ENCODE results near the gene ACTN3.
"Not testable (repeated sequence)": the region's sequence is repeated elsewhere in the genome, so short reads cannot be mapped to it uniquely, and the experiment has no call there.

DNA sequence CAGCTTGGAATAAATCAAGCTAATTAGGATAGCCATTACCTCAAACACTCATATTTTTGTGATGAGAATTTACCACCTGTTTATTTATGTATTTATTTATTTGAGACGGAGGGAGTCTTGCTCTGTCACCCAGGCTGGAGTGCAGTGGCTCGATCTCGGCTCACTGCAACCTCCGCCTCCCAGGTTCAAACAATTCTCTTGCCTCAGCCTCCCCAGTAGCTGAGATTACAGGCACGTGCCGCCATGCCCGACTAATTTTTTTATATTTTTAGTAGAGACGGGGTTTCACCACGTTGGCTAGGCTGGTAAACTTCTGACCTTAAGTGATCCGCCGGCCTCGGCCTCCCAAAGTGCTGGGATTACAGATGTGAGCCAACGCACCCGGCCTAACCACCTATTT lies 1.8 kb upstream of the ACTN3 start:
- TF ChIP-seq, protein P1, sequence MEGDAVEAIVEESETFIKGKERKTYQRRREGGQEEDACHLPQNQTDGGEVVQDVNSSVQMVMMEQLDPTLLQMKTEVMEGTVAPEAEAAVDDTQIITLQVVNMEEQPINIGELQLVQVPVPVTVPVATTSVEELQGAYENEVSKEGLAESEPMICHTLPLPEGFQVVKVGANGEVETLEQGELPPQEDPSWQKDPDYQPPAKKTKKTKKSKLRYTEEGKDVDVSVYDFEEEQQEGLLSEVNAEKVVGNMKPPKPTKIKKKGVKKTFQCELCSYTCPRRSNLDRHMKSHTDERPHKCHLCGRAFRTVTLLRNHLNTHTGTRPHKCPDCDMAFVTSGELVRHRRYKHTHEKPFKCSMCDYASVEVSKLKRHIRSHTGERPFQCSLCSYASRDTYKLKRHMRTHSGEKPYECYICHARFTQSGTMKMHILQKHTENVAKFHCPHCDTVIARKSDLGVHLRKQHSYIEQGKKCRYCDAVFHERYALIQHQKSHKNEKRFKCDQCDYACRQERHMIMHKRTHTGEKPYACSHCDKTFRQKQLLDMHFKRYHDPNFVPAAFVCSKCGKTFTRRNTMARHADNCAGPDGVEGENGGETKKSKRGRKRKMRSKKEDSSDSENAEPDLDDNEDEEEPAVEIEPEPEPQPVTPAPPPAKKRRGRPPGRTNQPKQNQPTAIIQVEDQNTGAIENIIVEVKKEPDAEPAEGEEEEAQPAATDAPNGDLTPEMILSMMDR (IDR thresholded peaks at IDR 0.05): not testable (repeated sequence)
- TF ChIP-seq POLR2A (IDR thresholded peaks at IDR 0.05): not testable (repeated sequence)

All from heart left ventricle (tissue), 13 donors.